Mucosa of rectum (tissue), 2 donors: Measurements from ENCODE around the gene PTPN6.

Experiments
- H3K27ac ChIP-seq, 2 donors: one replicate each; pipeline ENCODE4 v1.7.0; 2013; ENCODE audit warnings: inconsistent platforms in 2 of 2, low read depth in 2 of 2, low read length in 2 of 2
- H3K27me3 ChIP-seq, 2 donors: one replicate each; pipeline ENCODE4 v1.7.0; 2013; ENCODE audit warnings: low read length in 2 of 2; ENCODE audit not compliant: control insufficient read depth in 2 of 2, insufficient read depth in 2 of 2
- H3K36me3 ChIP-seq, 2 donors: one replicate each; pipeline ENCODE4 v1.7.0; 2013; ENCODE audit warnings: low read length in 2 of 2; ENCODE audit not compliant: control insufficient read depth in 2 of 2, insufficient read depth in 2 of 2
- H3K4me1 ChIP-seq, 2 donors: one replicate each; pipeline ENCODE4 v1.7.0; 2013; ENCODE audit warnings: low read length in 2 of 2, mild to moderate bottlenecking in 1 of 2; ENCODE audit not compliant: control insufficient read depth in 2 of 2, insufficient read depth in 2 of 2
- H3K4me3 ChIP-seq, 2 donors: one replicate each; pipeline ENCODE4 v1.7.0; 2013; ENCODE audit warnings: low read length in 2 of 2
- H3K9ac ChIP-seq, 2 donors: one replicate each; pipeline ENCODE4 v1.7.0; 2013; ENCODE audit warnings: low read length in 2 of 2, low read depth in 1 of 2, mild to moderate bottlenecking in 1 of 2
- H3K9me3 ChIP-seq, 2 donors: one replicate each; pipeline ENCODE4 v1.7.0; 2013; ENCODE audit warnings: low read length in 2 of 2; ENCODE audit not compliant: control insufficient read depth in 2 of 2
- donor health status: healthy.
- donor health status: Normal muscosa, but diverticular disease.

The PTPN6 gene

GRCh38 chr12:6948873-6949594 lies 2.1 kb upstream of the PTPN6 start:
- no peak overlapping the region for H3K4me3 ChIP-seq
- no peaks in the 10 kb centered on the region for H3K9me3 ChIP-seq
- H3K27ac ChIP-seq = peak overlapping the region; percentile 24 to 77
- peaks cover 41 to 47% of the 10 kb centered on the region in 2 donors for H3K4me1 ChIP-seq
- peak overlapping the region in 1 of 2 donors; percentile 63 for H3K9ac ChIP-seq
- no peaks in the 10 kb centered on the region for H3K27me3 ChIP-seq
- H3K36me3 ChIP-seq = peaks cover 0 to 8% of the 10 kb centered on the region in 2 donors

- Histone ChIP-seq H3K36me3 (peaks cover 2 to 15% of the 10 kb centered on the region in 2 donors), H3K9me3 (no peaks in the 10 kb centered on the region), H3K4me3 (peak overlapping the region in 1 of 2 donors; percentile 76), H3K9ac (peak overlapping the region in 1 of 2 donors; percentile 72), H3K4me1 (peaks cover 35 to 46% of the 10 kb centered on the region in 2 donors), H3K27me3 (no peaks in the 10 kb centered on the region), H3K27ac (peak overlapping the region; percentile 14 to 91)
Measured at GRCh38 chr12:6950401-6950801, 755 bp upstream of the PTPN6 start.

GRCh38 chr12:6951551-6952120 lies 480 bp downstream of the PTPN6 start:
- Histone ChIP-seq H3K4me3 (peak overlapping the region; percentile 62 to 76), H3K9me3 (no peaks in the 10 kb centered on the region), H3K27me3 (no peaks in the 10 kb centered on the region), H3K4me1 (peaks cover 30 to 42% of the 10 kb centered on the region in 2 donors), H3K27ac (peak overlapping the region; percentile 79 to 91), H3K36me3 (peaks cover 4 to 22% of the 10 kb centered on the region in 2 donors), H3K9ac (peak overlapping the region; percentile 67 to 72)

- H3K27ac ChIP-seq = peak overlapping the region; percentile 79 to 91
- H3K9ac ChIP-seq = peak overlapping the region; percentile 67 to 72
- no peaks in the 10 kb centered on the region for H3K9me3 ChIP-seq
- peak overlapping the region; percentile 62 to 76 for H3K4me3 ChIP-seq
- peaks cover 24 to 41% of the 10 kb centered on the region in 2 donors for H3K4me1 ChIP-seq
- H3K36me3 ChIP-seq = peaks cover 7 to 28% of the 10 kb centered on the region in 2 donors
- H3K27me3 ChIP-seq = no peaks in the 10 kb centered on the region
Measured at GRCh38 chr12:6952121-6952862, 1.1 kb downstream of the PTPN6 start.

DNA sequence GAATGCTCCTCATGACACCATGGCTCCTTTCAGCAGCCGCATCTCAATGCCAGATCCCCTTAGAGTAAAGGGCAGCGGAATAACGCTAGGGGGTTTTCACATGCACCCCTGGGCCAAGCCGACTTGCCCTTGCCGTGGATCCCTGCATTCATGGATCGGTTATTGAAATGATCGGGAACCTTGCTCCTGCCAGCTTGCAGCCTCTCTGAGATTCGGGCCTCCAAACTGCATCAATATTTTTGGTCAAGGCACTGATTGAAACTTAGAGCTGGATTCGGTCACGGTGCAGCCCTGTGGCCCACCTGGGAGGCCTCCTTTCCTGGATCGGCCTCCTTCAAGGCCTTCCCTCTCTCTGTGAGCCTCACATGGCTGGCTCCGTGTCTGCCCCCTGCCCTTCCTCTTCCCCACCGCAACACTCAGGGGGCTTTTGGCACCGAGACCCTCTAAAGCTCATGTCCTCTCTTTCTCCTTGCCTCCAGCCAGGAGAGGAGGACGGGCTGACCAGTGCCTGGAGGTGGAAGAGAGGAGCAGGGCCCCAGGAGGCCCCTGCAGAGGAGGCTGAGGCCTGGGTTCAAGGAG lies 1.8 kb downstream of the PTPN6 start:
- Histone ChIP-seq H3K27ac (peak overlapping the region; percentile 79 to 91), H3K9ac (peak overlapping the region; percentile 67 to 72), H3K4me1 (peaks cover 23 to 47% of the 10 kb centered on the region in 2 donors)

DNA sequence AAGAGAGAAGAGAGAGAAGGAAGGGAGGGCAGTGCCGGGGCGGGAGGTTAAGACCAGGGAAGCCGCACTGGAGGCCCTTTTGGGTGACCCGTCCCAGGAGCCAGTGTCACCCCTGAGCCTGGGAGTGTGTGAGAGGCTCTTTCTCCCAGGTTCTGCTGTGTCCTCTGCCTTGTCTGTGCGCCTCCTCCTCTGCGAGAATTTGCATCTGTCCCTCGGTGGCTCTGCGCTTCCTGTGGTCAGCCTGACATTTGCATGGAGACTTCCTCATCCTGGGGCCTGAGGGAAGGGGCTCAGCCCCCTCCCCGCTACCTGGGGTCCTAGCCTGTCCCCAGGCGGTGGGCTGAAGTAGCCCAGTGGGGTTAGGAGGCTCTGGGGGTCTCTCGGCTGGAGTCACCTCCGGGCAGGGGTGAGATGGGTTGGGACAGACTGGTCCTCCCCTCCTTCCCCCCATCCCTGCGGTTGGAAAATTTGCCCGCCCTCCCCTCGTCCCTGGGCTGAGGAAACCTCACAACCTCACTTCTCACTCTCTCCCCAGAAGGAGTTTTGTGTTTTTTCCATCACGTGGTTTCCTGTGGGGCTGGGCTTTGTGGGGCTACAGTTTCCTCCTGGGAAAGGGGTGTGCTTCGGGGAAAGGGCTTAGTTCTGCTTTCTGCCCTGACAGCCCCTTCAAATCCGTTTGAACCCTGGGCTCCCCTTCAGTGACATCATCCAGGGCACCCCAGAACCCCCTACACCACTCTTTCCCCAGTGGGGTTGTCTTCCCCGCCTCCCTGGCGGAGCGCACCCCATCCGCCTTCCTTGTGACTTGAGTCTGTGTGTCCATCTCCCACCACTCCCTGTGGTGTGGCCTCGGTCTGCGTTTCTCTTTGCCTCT lies 2.5 kb downstream of the PTPN6 start:
- peaks cover 7 to 36% of the 10 kb centered on the region in 2 donors for H3K36me3 ChIP-seq
- H3K4me1 ChIP-seq = peaks cover 29 to 53% of the 10 kb centered on the region in 2 donors
- H3K9ac ChIP-seq = peak overlapping the region; percentile 67 to 72
- H3K27me3 ChIP-seq = no peaks in the 10 kb centered on the region
- H3K4me3 ChIP-seq = peak overlapping the region; percentile 62 to 76
- H3K9me3 ChIP-seq = no peaks in the 10 kb centered on the region
- H3K27ac ChIP-seq = peak overlapping the region; percentile 79 to 91

More for the DNA sequence above, 1.8 kb downstream of the PTPN6 start:
- Histone ChIP-seq H3K27me3 (no peaks in the 10 kb centered on the region), H3K4me3 (peak overlapping the region; percentile 62 to 76), H3K9me3 (no peaks in the 10 kb centered on the region), H3K36me3 (peaks cover 7 to 32% of the 10 kb centered on the region in 2 donors)

DNA sequence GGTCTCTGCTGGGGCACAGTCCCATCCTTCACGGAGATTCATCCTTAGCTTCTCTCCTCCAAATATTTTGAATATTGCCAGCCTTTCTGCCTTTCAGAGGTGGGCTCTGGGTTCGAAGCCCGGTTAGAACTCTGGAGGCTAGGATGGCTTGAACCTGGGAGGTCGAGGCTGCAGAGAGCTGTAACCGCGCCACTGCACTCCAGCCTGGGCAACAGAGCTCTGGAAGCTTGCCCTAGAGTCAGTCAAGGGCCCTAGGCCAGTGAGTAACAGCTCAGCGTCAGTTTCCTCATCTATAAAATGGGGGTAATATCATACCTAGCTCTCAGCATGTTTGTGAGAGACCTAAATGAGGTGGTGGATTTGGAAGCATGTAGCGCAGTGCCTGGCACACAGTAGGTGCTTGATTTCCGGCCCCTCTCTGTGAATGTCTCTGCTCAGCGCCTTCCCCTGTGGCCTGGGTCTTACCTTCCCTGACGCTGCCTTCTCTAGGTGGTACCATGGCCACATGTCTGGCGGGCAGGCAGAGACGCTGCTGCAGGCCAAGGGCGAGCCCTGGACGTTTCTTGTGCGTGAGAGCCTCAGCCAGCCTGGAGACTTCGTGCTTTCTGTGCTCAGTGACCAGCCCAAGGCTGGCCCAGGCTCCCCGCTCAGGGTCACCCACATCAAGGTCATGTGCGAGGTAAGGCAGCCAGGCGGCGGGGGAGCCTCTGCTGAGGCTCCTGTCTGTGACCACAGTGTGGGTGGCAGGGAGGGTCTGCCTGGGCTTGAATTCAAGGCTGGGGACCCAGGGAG lies 3.4 kb downstream of the PTPN6 start:
- peak overlapping the region in 1 of 2 donors; percentile 76 for H3K4me3 ChIP-seq
- H3K4me1 ChIP-seq = peaks cover 26 to 49% of the 10 kb centered on the region in 2 donors
- H3K27ac ChIP-seq = peak overlapping the region; percentile 43 to 72

DNA sequence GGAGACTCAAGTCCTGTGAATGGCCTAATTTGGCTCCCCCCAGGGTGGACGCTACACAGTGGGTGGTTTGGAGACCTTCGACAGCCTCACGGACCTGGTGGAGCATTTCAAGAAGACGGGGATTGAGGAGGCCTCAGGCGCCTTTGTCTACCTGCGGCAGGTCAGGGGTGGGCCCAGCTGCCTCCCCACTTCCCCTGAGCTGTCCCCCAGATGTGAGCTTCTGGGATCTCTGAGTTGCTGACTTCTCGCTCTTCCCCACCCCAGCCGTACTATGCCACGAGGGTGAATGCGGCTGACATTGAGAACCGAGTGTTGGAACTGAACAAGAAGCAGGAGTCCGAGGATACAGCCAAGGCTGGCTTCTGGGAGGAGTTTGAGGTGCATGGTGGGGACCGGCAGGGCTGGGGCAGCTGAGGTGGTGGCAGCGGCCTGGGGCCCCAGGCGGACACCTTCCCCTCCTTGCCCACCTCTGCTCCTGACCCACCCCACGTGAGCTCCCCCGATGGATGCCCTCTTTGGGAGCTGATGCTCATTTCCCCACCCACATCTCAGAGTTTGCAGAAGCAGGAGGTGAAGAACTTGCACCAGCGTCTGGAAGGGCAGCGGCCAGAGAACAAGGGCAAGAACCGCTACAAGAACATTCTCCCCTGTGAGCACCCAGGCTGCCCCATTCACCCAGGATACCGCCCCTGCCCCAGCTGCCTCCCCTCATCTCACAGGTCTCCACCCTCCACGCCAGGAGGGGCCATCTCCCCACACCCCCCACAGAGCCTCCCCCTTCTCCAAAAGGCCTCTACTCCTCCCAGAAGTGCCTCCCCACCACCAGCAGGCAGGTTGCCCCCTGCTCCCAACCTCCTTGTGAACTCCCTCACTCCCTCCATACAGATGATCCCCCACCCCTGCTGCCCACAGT lies 4.2 kb downstream of the PTPN6 start:
- no peaks in the 10 kb centered on the region for H3K27me3 ChIP-seq
- peak overlapping the region in 1 of 2 donors; percentile 72 for H3K27ac ChIP-seq
- H3K36me3 ChIP-seq = peaks cover 7 to 36% of the 10 kb centered on the region in 2 donors
- H3K9me3 ChIP-seq = no peaks in the 10 kb centered on the region
- H3K9ac ChIP-seq = no peak overlapping the region
- H3K4me3 ChIP-seq = peak overlapping the region in 1 of 2 donors; percentile 76
- peaks cover 31 to 53% of the 10 kb centered on the region in 2 donors for H3K4me1 ChIP-seq

More for the DNA sequence above, 3.4 kb downstream of the PTPN6 start:
- Histone ChIP-seq H3K36me3 (peaks cover 7 to 36% of the 10 kb centered on the region in 2 donors), H3K9ac (peak overlapping the region in 1 of 2 donors; percentile 17), H3K9me3 (no peaks in the 10 kb centered on the region), H3K27me3 (no peaks in the 10 kb centered on the region)
